Right kidney (tissue), 1 donor: Measurements from ENCODE around the gene SCGB3A2.
"Not testable (repeated sequence)": the region's sequence is repeated elsewhere in the genome, so short reads cannot be mapped to it uniquely, and the experiment has no call there.

Experiments used
- DNase-seq: peaks from one replicate; pipeline ENCODE4 v3.0.0-alpha.2; 2016

SCGB3A2 gene

DNA sequence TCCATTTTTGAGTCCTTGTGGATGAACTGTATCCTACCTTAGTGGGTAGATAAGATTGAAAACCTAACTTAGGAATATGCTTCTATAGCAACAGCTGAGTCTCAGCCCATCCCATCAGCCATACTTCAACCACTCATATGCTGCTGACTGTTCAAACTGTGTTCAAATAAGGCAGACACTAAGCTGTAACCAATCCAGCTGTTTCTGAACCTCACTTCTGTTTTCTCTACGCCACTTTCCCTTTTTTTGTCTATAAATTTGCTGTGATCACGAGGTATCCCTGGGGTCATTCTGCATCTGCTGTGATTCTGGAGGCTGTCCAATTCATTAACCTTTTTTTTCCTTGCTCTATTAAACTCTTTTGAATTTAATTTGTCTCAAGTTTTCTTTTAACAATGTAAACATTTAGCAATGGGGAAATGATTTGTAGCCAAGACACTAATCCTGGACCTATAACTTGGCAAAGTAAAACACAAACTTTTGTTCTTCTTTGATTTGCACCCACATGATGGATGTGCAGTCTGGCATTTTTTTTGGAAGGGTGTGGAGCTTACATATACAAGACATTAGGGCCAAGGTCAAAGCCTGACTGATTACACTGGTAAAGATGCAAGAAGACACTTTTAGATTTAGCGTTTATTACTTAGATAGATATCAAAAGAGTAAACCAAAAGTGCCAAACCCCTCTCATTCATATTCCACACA, 14.9 kb upstream of the SCGB3A2 start:
- no peak for DNase-seq

DNA sequence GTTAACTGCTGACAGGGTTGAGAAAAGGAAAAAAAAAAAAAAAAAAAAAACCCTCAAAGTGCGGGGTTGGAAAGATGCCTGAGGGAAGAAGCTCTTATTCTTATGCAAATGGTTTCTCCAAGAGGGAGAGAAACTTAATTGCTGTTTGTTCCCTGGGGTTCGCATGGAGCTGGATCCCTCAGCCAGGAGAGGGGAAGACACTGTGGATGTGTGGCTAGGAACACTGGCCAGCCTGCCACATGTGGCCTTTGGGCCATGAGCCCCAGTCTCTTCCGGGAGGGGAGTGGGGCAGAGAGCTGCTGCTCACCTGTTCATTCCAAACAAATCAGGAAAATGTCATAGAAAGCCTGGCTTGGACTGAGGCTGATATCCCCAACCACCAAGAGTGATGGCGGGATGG, 9.4 kb upstream of the SCGB3A2 start:
- DNase-seq = no peak

DNA sequence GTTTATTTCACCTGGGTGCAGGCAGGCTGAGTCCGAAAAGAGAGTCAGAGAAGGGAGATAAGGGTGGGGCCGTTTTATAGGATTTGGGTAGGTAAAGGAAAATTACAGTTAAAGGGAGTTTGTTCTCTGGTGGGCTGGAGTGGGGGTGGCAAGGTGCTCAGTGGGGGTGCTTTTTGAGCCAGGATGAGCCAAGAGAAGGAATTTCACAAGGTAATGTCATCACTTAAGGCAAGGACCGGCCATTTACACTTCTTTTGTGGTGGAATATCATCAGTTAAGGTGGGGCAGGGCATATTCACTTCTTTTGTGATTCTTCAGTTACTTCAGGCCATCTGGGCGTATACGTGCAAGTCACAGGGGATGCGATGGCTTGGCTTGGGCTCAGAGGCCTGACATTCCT, 8.6 kb upstream of the SCGB3A2 start:
- not testable (repeated sequence) for DNase-seq

DNA sequence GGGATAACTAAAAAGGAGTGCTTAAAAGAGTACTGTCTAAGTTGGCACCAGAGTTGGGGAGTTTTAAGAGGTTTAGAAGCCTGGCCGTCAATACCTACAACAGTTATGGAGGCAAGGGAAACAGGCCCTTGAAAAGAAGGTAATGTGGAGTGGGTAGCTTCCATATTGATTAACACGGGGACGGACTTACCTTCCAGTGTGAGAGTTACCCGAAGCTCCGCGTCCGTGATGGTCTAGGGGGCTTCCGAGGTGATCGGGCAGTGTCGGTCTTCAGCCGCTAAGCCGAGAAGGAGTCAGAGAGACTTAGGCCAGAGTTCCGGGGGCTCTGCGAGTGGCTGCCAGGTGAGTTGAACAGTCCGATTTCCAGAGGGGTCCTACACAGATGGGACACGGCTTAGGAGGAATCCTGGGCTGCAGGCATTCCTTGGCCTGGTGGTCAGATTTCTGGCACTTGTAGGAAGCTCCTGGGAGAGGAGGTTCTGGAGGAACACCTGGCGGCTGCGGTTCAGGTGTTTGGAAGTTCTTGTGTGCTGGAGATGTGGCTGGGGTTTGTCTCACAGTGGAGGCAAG, 6.4 kb upstream of the SCGB3A2 start:
- DNase-seq = not testable (repeated sequence)

DNA sequence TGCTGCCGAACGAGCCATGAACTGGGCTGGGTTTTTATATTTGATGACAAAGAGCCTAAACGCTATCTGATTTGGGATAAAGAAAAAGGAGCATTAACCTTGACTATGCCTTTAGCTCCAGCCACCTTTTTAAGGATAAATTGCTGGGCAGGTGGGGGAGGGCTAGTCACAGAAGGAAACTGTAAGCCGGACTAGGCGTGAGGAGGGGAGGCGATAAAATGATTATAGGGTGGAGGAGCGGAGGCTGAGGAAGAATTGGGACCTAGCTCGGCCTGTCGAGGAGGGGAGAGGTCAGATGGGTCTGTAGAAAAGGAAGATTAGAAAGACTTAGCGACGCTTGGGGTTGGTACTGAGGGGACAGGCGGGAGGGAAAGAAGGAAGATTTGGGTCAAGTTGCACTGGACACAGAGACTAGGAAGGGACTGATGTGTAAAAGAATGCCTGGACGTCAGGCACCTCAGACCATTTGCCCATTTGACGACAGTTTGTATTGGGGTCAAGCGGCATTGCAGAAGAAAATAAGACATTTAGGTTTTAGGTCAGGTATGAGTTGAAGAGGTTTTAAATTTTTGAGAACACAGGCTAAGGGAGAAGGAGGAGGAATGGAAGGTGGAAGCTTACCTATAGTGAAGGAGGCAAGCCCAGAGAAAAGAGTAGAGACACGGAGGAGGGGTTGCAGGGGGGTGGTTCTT, 5.6 kb upstream of the SCGB3A2 start:
- not testable (repeated sequence) for DNase-seq

DNA sequence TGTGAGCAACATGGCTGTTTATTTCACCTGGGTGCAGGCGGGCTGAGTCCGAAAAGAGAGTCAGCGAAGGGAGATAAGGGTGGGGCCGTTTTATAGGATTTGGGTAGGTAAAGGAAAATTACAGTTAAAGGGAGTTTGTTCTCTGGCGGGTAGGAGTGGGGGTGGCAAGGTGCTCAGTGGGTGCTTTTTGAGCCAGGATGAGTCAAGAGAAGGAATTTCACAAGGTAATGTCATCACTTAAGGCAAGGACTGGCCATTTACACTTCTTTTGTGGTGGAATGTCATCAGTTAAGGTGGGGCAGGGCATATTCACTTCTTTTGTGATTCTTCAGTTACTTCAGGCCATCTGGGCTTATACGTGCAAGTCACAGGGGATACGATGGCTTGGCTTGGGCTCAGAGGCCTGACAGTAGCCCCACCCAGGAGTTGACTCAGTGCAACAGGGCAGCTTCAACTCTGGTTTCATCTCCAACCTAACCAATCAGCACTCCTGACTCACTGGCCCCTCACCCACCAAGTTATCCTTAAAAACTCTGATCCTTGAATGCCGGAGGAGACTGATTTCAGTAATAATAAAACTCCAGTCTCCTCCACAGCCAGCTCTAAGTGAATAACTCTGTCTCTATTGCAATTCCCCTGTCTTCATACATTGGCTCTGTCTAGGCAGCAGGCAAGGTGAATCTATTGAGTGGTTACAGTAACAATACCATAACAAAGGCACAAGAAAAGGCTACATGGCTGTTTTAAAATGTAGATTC, 4.2 kb upstream of the SCGB3A2 start:
- DNase-seq = not testable (repeated sequence)

DNA sequence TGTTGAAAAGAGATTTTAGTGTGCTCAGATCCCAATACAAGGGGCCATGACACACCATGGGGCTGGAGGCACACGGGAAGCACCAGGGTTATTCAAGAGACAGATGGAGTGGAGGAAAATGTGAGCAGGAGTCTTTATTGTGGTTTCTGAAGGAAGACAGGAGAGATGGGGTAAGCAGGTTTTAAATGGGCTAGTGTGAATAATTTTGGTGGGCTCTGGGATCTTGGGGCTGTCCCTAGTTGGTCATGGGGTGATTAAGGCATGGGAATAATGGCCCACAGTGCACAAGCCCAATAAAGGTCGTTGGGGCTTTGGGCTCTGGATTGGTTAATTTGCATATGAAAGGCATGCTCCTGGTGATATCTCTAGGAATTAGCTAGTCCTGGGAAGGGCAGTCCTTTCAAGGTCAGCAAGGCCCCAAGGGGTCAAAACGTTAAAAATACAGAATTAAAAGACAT, 3.6 kb upstream of the SCGB3A2 start:
- DNase-seq = no peak

DNA sequence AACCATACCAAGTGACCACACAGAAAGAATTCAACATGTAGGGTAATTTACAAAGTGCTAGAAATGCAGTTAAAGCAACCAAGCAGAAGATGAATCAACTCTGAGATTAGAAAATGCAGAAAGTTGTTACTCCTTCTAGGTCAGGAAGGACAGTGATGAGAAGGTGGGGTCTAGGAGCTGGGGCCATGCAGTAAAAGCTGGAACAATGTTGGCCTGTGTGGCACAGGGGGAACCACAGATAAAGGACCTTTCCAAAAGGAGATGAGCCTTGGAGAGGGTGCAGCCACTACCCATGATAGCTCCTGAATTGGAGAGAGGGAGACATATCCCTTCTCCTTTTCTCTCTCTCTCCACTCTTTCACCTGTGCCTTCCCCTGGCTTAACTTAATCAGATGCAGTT, 2.4 kb upstream of the SCGB3A2 start:
- DNase-seq = no peak

DNA sequence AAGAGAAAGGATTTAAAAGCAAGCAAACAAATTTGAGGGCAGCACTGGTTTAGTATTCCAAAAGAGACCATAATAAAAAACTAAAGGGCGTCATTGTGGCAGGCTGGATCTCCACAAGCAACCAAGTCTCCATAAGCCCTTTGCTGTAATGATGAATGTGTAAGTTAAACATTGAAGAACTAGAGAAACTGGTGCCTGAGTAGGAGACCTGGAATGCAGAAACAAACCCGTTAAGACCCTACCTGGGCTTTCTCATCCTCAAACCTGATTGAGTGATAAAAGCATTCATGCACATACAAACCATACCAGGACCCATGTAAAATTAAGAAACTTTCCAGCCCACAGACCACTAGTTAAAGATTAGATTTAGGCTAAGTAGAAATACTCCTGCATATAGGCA, 1.9 kb upstream of the SCGB3A2 start:
- DNase-seq = no peak

DNA sequence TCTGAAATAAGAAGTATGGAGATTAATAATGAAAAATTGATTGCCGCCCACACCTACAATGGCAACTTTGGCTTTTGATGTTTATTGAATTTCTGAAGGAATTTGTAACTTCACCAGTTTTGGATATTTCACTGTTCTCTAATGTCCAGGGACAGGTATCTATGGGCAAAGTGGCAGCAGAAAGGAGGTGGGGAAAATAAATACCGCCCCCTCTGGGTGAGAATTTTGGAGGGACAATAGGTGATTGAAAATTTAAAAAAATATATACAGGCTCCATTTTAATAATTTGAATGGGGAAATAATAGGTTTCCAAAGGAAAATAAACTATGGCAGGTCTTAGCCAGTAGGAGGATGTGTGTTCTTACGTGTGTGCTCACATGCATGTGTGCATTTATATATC, 1.3 kb downstream of the SCGB3A2 start:
- no peak for DNase-seq

DNA sequence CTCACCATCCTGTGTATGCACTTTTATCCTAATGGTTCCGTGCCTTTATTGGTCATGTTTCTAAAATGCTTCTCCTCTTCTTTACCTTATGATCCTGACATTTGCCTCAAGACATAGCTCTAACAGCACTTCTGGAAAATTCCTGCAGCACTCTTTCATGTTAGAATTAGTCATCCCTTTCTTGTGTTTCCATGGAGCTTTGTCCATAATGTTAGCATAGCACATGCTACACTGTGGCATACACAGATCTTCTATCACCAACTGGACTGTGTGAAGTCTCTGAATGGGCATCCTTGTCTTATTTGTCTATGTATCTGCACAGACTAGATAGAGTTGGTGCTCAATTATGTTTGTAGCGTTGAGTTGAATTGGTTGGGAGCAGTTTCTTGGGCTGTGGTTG, 2.0 kb downstream of the SCGB3A2 start:
- no peak for DNase-seq

DNA sequence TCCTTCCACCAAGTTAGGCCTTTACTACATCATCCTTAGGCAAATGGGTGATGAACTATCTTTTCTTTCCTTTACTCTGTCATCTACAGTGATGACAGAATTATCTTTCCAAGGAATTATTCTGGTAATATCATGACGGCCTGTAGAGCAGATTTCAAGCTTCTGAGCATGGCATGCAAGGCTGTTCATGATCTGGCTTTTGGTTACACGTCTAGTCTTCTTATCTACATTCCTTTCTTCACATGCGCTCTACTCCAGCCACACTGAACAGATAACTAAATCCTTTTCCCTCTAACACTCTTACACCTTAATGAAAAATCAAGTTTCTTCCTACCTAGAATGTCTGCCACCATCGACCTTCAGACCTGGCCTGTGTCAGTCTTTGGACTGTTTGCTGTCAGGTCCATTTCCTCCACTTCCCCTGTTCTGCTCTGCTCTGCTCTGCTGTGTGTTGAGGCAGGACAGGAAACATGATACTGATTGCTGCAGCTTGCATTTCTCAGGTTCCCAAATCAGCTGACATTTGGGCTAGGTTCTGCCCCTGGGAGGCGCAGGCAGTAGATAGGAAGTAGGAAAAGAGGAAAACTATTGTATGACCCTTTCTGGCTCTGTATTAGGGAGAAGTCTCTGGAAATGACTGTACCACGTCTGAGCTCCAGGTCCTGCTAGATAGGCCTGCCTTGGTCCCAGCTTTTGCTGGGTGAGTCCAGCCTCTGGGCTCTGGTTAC, 4.2 kb downstream of the SCGB3A2 start:
- no peak for DNase-seq

DNA sequence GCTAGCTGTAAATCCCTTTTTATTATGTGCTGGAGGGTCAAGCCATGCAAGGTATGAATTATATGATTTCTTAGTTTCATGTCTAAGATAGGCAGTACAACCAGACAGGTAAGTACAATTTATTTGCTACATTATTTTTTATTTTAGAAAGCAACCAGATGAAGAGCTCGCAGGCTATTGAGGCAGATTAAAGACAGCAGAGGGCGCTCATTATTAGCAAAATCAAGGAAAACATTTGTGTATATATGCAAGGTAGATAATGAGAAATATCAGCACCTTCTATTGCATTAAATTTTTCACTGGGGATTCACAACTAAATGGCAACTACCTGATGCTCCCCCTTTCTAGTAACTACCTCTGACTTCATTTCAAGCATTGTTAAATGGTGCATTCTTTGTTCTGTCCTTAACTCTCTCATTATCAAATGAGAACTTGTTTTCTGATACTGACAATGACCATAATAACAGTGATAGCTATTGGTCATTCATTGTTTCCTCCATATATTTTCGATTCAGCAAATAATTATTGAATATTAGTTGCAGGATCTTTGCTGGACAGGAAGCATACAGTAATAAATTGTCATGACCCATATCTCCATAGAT, 8.6 kb downstream of the SCGB3A2 start:
- DNase-seq = no peak

DNA sequence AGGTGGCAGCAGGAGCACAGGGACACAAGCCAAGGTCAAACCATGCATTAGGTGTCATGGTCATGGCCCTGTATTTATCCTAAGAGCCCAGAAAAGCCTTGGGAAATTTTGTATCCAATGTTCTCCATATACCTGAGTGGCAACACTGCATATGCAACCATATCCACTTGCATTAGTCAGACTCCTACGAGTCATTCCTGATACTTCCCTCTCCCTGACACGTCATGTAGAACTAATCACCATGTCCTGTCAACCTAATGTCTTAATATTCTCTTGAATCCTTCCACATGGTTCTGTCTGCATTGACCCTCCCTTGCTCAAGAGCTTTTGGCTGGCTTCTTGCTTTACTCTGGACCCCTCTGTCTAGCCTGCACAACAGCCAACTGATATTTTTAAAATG, 9.4 kb downstream of the SCGB3A2 start:
- no peak for DNase-seq

DNA sequence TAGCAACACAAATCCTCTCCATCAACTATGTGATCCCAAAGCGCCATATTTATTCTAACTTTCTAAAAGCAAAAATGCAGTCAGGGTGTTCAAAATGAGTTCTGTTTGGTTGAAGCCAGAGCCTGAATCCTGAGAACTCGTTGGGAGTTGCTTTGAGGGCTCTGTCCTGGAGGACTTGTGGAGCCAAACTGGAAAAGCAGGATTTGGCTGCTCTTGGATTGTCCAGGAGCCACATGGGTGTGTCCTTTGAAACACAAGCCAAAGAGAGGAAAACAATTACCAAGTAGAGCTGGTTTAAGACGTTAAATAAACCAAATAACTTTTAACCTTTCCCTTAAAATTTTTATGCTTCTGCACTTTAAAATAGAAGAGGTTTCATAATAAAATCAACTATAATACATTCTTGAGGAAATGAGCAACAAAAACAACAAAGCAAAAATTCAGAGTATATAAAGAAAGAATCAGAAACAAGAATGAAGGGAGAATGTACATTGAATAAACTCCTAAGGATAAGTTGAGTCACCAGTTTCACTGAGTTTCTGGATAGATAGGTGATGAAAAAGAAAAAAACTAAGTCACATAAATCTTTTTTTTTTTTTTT, 14.3 kb downstream of the SCGB3A2 start:
- DNase-seq = no peak

DNA sequence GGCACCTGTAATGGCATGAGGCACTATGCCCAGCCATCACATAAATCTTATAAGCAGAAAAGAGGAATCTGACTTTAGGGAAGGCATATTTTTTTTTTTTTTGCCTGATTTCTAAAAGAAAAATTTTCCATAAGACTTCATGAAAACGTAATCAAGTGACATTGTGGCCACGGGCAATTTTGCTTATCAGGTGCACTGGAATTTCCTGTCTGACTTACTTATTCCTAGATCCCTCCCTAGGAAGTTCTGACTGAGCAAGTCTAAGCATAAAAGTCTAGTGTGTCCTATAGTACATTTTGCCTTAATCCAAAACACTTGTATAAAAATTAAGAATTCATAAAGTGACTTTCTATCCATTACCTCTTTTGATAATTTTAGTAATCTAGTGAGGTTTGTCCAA, 15.3 kb downstream of the SCGB3A2 start:
- DNase-seq = no peak

DNA sequence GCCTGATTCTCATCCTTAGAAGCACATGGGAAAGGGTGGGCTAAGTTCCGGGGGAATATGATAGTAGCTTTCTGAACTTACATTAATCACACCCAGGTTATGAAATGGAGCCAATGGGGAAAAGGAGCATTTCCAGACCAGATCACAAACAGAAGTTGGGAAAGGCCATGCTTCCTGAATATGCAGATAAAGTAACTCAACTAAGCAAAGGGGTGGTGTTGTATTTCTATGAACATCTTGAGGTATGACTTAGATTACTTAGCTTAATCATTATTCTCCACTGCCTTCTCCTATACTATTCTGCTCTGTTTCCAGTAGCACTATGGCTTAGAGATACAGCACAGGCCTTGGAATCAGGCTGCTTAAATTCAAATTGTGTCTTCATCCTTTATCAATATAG, 17.4 kb downstream of the SCGB3A2 start:
- DNase-seq = no peak

DNA sequence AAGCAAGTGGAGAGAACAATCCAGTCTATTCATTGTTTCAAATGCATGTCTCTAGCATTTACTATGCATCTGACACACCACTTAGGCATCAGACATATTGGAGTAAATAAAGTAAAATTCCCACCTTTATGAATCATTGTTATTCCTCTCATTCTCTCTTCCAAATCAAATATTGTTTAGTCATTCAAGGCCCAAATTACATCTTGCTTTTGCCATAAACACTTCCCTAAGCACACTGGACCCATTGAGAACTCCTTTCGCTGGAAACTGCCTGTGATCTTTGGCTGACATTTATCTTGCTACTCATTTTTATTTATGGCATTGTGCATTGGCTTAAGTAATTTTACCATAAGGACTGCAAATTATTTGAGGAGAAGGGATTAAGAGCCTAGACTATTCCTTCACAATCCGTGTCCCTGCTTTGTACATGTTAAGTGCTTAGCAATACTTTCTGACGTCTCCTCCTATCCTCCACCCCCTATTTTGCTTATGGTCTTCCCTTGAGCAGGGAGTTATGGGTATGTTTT, 20.4 kb downstream of the SCGB3A2 start:
- DNase-seq = no peak

DNA sequence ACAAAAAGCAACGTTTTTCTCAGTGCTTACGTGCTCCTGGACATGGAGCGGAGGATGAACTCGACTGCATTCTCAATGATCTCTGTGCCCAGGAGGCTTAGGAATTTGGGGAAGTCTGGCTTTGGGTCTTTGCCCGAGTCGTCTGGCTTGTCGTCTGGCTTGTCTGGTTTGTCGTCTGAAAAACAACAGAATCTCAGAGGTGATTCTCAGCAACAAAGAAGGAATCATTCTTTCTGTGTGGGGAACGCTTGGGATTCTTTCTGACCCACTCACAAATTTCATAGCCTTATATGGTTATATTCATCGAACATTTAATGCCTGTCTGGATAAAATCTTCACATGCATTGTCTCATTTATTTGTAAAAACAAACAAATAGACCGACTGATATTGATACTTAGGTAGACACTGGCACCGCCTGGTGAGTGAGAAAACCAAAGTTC, 23.1 kb downstream of the SCGB3A2 start:
- DNase-seq = no peak

DNA sequence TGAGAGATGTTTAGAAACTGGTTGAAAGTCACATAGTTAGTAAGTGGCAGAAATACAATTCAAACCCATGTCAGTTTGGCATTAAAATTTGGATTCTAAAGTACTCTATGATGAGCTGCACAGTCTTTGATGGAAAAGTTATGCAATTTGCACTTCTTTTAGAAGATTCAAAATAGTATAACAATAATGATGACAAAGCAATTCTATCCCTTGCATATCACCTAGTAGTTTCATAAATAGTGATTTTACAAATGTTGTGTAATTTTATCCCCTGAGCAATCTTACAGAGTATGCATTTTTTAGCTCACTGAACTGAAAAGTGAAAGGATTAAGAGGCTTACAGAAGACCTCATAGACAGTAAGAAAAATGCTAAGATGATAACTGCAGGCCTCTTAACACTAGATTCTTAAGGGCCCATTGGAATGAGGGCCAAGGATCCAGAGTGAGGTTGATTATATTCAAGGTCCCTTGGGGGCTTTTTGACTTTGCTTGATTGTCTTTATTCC, 24.2 kb downstream of the SCGB3A2 start:
- no peak for DNase-seq

DNA sequence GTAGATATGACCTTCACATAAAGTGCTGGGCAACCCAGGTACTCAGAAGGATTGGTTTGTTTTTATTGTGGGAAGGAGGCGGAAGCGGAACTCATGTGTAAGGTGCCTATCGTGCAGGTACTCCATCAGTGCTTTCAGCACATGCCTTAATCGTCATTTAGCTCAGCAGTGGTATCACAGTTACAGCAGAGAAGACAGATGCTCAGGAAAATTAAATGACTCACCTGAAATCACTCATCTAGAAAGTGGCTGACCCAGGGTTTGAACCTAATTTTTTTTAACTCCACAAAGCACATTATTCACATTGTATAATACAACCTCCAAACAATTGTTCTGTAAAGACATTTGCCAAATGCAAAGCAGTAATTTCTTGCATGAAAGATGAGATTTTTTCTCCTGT, 25.6 kb downstream of the SCGB3A2 start:
- no peak for DNase-seq
